Activated CD4-positive, alpha-beta memory T cell treated with anti-CD3 and anti-CD28 coated beads for 36 hours (primary cell): ENCODE measurements around the gene USP4. TPM values are rescaled to one million over a fixed set of nuclear protein-coding genes. Genes with fewer than 3 reads are reported as not detected.

Source experiments
- CTCF ChIA-PET: fragments of 350-600 bp; sonication (Branson Sonifier 250); formaldehyde crosslinking; loops from one replicate; lab custom pipeline; 2021; ENCODE audit warnings: antibody characterized with exemption, inconsistent platforms; lab: Charles Lee
- POLR2A ChIA-PET: fragments of 350-600 bp; sonication (Branson Sonifier 250); formaldehyde crosslinking; loops from one replicate; lab custom pipeline; 2021; ENCODE audit warnings: antibody characterized with exemption; lab: Charles Lee
- DNase-seq: peaks from one replicate; pipeline ENCODE4 v3.0.0-alpha.2; 2020
- H3K27ac Mint-ChIP-seq: one replicate; pipeline ENCODE4 v1.8.0; 2021; ENCODE audit warnings: mixed read lengths
- H3K27me3 Mint-ChIP-seq: one replicate; pipeline ENCODE4 v1.8.0; 2021; ENCODE audit warnings: mixed read lengths
- H3K36me3 Mint-ChIP-seq: one replicate; pipeline ENCODE4 v1.8.0; 2021; ENCODE audit warnings: mixed read lengths
- H3K4me1 Mint-ChIP-seq: one replicate; pipeline ENCODE4 v1.8.0; 2021; ENCODE audit warnings: low read depth, mixed read lengths
- H3K4me3 Mint-ChIP-seq: one replicate; pipeline ENCODE4 v1.8.0; 2021; ENCODE audit warnings: mild to moderate bottlenecking, mixed read lengths
- H3K9me3 Mint-ChIP-seq: one replicate; pipeline ENCODE4 v1.8.0; 2021; ENCODE audit warnings: mixed read lengths
- intact Hi-C: fragments of 100-400 bp; cut with micrococcal nuclease; formaldehyde crosslinking; loops from one replicate; pipeline ENCODE4 v1.15.1; 2023
- total RNA-seq, 2 experiments: library from RNA; stranded (reverse); gene quantifications; one replicate each; pipeline ENCODE4 v1.2.3, GENCODE V29; 2021

The USP4 gene
- total RNA-seq, 2 experiments from 2014 or later: 79.4 to 79.7 TPM

DNA sequence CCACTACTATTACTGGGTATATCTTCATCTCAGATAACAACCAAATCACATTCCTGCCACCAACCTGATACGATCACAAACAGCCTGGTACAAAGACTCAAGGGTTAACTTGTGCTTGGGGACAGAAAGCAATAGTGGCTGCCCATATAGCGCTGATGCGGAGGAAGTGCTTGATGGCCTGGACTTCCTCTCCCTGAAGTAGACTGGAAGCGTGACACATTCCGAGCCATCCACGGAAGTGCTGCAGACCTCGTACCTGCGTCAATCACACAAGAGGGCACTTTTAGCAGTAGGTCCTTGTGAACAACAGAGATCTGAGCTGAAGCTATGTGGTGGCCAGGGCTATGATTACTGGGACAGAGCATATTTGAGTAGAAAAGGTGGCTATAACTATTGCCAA is 45.5 kb downstream of the USP4 start:
- ChIA-PET CTCF (interaction anchor here (0.7 to 2.5 kb wide), 3 partner anchors 18 to 155 kb away, joined by 3 to 12 read pairs (median 3); partner anchors contain the start of gene C3orf62), POLR2A (no interaction called here)
- Mint-ChIP-seq H3K27ac (no peak overlapping the region), H3K4me1 (no peaks in the 10 kb centered on the region), H3K9me3 (no peaks in the 10 kb centered on the region), H3K4me3 (no peak overlapping the region), H3K27me3 (no peaks in the 10 kb centered on the region), H3K36me3 (peaks cover 47% of the 10 kb centered on the region)
- intact Hi-C loops: no loop called here
- no peak for DNase-seq

DNA sequence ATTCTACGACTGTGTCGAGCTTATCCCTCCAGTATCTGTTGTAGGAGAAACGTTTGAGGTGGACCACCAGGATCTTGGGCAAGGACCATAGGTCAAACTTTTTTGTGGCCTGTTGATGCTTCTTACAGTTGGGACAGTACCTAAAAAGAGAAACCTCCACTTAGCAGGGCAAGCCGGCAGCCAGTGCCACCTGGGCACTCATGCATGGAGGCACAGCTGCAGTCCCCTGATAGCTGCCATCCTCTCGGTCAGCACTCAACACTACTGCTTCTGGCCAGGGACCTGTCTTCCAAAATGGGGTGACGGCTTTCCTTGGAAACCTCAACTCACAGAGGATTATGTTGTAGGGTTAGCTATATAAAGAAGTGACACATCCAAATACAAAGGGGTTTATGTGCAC is 55.9 kb downstream of the USP4 start:
- peaks cover 53% of the 10 kb centered on the region for H3K36me3 Mint-ChIP-seq
- ChIA-PET CTCF (interaction anchor here (1.8 kb wide), 1 partner anchor 165 kb away, joined by 5 read pairs; no protein-coding TSS in a partner anchor), POLR2A (no interaction called here)
- H3K4me3 Mint-ChIP-seq: no peak overlapping the region
- no peaks in the 10 kb centered on the region for H3K9me3 Mint-ChIP-seq
- H3K27ac Mint-ChIP-seq: no peak overlapping the region
- H3K4me1 Mint-ChIP-seq: no peaks in the 10 kb centered on the region
- no peak for DNase-seq
- intact Hi-C loops: no loop called here
- no peaks in the 10 kb centered on the region for H3K27me3 Mint-ChIP-seq

GRCh38 chr3:49279376-49279775 is 60.5 kb downstream of the USP4 start:
- Mint-ChIP-seq H3K9me3 (no peaks in the 10 kb centered on the region), H3K27ac (no peak overlapping the region), H3K4me1 (peaks cover 24% of the 10 kb centered on the region), H3K36me3 (peaks cover 29% of the 10 kb centered on the region), H3K27me3 (no peaks in the 10 kb centered on the region), H3K4me3 (no peak overlapping the region)
- ChIA-PET CTCF (interaction anchor here (0.6 kb wide), 1 partner anchor 148 kb away, joined by 3 read pairs; no protein-coding TSS in a partner anchor), POLR2A (interaction anchor here (0.9 to 1.3 kb wide), 2 partner anchors 11 to 257 kb away, joined by 3 read pairs; partner anchors contain the start of gene NDUFAF3)
- intact Hi-C loops: no loop called here
- DNase-seq: no peak

- Mint-ChIP-seq H3K4me1 (peaks cover 29% of the 10 kb centered on the region), H3K36me3 (peaks cover 21% of the 10 kb centered on the region), H3K4me3 (no peak overlapping the region), H3K27ac (peak overlapping the region; percentile 60), H3K27me3 (no peaks in the 10 kb centered on the region), H3K9me3 (no peaks in the 10 kb centered on the region)
- POLR2A ChIA-PET: interaction anchor here (0.9 to 1.3 kb wide), 2 partner anchors 10 to 256 kb away, joined by 3 read pairs; partner anchors contain the start of gene NDUFAF3
- CTCF ChIA-PET: interaction anchor here (0.8 to 1.7 kb wide), 2 partner anchors 107 to 261 kb away, joined by 4 read pairs; partner anchors contain the start of gene KLHDC8B
- intact Hi-C loops: no loop called here
- DNase-seq: no peak
These were observed 61.3 kb downstream of the USP4 start for GRCh38 chr3:49278548-49278947.

- Mint-ChIP-seq H3K27me3 (no peaks in the 10 kb centered on the region), H3K4me3 (peak overlapping the region; percentile 80), H3K27ac (peak overlapping the region; percentile 85), H3K9me3 (no peaks in the 10 kb centered on the region), H3K4me1 (peaks cover 29% of the 10 kb centered on the region), H3K36me3 (peaks cover 18% of the 10 kb centered on the region)
- DNase-seq: no peak
- CTCF ChIA-PET: interaction anchor here (1.2 to 1.7 kb wide), 2 partner anchors 17 to 262 kb away, joined by 3 to 4 read pairs; no protein-coding TSS in a partner anchor
- POLR2A ChIA-PET: interaction anchor here (0.6 to 1.3 kb wide), 5 partner anchors 22 to 184 kb away, joined by 3 to 4 read pairs (median 3); partner anchors contain the start of genes KLHDC8B and QRICH1
- intact Hi-C loops: loop anchor here (2.0 kb wide), 1 partner anchor 107 kb away; the partner anchor contains the start of gene KLHDC8B
These were observed 62.5 kb downstream of the USP4 start for GRCh38 chr3:49277383-49277775.

DNA sequence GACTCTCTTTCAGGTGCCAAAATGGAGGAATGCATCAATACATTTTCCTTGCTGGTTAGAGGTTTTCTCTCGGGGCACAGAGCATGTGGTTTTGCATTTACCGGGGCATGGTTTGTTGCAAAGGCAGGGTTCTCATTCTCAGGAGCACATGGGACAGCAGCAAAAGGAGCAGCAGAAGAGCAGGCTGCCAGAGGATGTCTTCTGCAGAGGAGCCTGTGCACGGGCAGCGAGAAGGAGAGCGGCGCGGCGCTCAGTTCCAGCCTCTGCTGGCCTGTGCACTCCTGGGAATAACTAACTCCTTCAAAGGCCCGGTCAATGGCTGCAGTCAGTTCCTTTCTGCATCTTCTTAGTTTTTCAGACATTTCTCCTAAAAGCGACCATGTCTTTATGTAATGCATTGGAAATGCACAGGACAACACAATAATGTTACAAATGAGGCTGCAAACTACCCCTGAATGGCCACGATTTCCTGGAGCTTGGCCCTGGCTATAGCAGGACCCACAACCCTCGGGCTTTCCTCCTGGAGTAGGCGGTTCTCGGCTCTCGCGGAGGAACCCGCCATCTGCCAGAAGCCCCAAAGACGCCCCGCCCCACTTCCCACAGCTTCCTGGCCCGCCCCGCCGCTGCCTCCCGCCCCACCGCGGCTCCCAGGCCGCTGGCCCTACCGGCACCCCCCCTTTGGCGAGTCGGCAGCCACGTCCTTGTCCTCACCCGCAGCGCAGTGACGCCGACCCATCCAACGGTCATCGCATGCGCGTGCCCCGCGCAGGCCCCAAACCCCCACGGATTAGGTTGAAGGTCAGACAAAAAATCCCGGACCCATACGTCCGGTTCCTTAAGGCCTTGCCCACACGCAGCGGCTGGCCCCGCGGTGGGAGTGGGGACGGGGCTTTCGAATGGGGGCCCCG is 63.1 kb downstream of the USP4 start, which contains the start of gene C3orf62:
TSS of gene C3orf62 (minus strand) at position 758 of the 908 bp plus-strand sequence. CDS start at position 398, 360 bp downstream.
- H3K9me3 Mint-ChIP-seq: no peaks in the 10 kb centered on the region
- peaks cover 18% of the 10 kb centered on the region for H3K36me3 Mint-ChIP-seq
- H3K27ac Mint-ChIP-seq: peak within 1 kb of the TSS; percentile 85
- intact Hi-C loops: loop anchor here (2.0 kb wide), 1 partner anchor 106 kb away; the partner anchor contains the start of gene KLHDC8B
- CTCF ChIA-PET: interaction anchor here (0.9 to 1.7 kb wide), 3 partner anchors 18 to 263 kb away, joined by 3 to 4 read pairs (median 4); no protein-coding TSS in a partner anchor
- POLR2A ChIA-PET: interaction anchor here (0.6 to 1.3 kb wide), 4 partner anchors 22 to 115 kb away, joined by 3 to 4 read pairs (median 3); partner anchors contain the start of genes KLHDC8B and USP4
- no peaks in the 10 kb centered on the region for H3K27me3 Mint-ChIP-seq
- peak; percentile 90 for DNase-seq
- peaks cover 29% of the 10 kb centered on the region for H3K4me1 Mint-ChIP-seq
- H3K4me3 Mint-ChIP-seq: peak within 1 kb of the TSS; percentile 80

- no peaks in the 10 kb centered on the region for H3K27me3 Mint-ChIP-seq
- no peak overlapping the region for H3K27ac Mint-ChIP-seq
- intact Hi-C loops: no loop called here
- H3K4me1 Mint-ChIP-seq: peaks cover 29% of the 10 kb centered on the region
- no peaks in the 10 kb centered on the region for H3K9me3 Mint-ChIP-seq
- no peak overlapping the region for H3K4me3 Mint-ChIP-seq
- peaks cover 10% of the 10 kb centered on the region for H3K36me3 Mint-ChIP-seq
- POLR2A ChIA-PET: no interaction called here
- CTCF ChIA-PET: no interaction called here
- DNase-seq: no peak
These were observed 65.9 kb downstream of the USP4 start for GRCh38 chr3:49273825-49274532.

- intact Hi-C loops: no loop called here
- CTCF ChIA-PET: interaction anchor here (0.7 kb wide), 2 partner anchors 26 to 178 kb away, joined by 3 to 4 read pairs; no protein-coding TSS in a partner anchor
These were observed 68.8 kb downstream of the USP4 start for GRCh38 chr3:49271047-49271446.

GRCh38 chr3:49270156-49270500 is 69.7 kb downstream of the USP4 start:
- POLR2A ChIA-PET: no interaction called here
- Mint-ChIP-seq H3K4me3 (no peak overlapping the region), H3K9me3 (no peaks in the 10 kb centered on the region), H3K27me3 (no peaks in the 10 kb centered on the region), H3K27ac (no peak overlapping the region), H3K4me1 (peaks cover 4% of the 10 kb centered on the region), H3K36me3 (peaks cover 4% of the 10 kb centered on the region)
- intact Hi-C loops: no loop called here
- CTCF ChIA-PET: interaction anchor here (0.7 kb wide), 1 partner anchor 12 kb away, joined by 3 read pairs; no protein-coding TSS in a partner anchor
- no peak for DNase-seq

More at GRCh38 chr3:49271047-49271446, 68.8 kb downstream of the USP4 start:
- H3K36me3 Mint-ChIP-seq: peaks cover 4% of the 10 kb centered on the region
- H3K4me1 Mint-ChIP-seq: peaks cover 9% of the 10 kb centered on the region
- H3K4me3 Mint-ChIP-seq: no peak overlapping the region
- H3K27ac Mint-ChIP-seq: no peak overlapping the region
- POLR2A ChIA-PET: no interaction called here
- no peak for DNase-seq
- H3K27me3 Mint-ChIP-seq: no peaks in the 10 kb centered on the region
- no peaks in the 10 kb centered on the region for H3K9me3 Mint-ChIP-seq

GRCh38 chr3:49269443-49270155 is 70.3 kb downstream of the USP4 start:
- H3K27ac Mint-ChIP-seq: no peak overlapping the region
- DNase-seq: no peak
- ChIA-PET CTCF (interaction anchor here (0.7 kb wide), 1 partner anchor 13 kb away, joined by 3 read pairs; no protein-coding TSS in a partner anchor), POLR2A (no interaction called here)
- H3K9me3 Mint-ChIP-seq: no peaks in the 10 kb centered on the region
- peaks cover 4% of the 10 kb centered on the region for H3K4me1 Mint-ChIP-seq
- intact Hi-C loops: no loop called here
- H3K36me3 Mint-ChIP-seq: peaks cover 4% of the 10 kb centered on the region
- no peak overlapping the region for H3K4me3 Mint-ChIP-seq
- H3K27me3 Mint-ChIP-seq: no peaks in the 10 kb centered on the region
